Osteoblast (primary cell): ENCODE measurements around the gene GRIK4. TPM values are rescaled to one million over a fixed set of nuclear protein-coding genes. Genes with fewer than 3 reads are reported as not detected.

ENCODE experiments used
- DNase-seq: peaks from one replicate; pipeline ENCODE4 v3.0.0; 2011; ENCODE audit warnings: low spot score, mixed read lengths; ENCODE audit not compliant: insufficient read length; ENCODE audit errors: missing footprints
- H2AFZ ChIP-seq: 2 replicates; pipeline ENCODE4 v1.6.0; 2011; ENCODE audit warnings: mild to moderate bottlenecking, low read length
- H3K27ac ChIP-seq: 2 replicates; pipeline ENCODE4 v1.5.1; 2011; ENCODE audit warnings: mild to moderate bottlenecking, low read depth, low read length, moderate library complexity
- H3K27me3 ChIP-seq: 2 replicates; pipeline ENCODE4 v1.6.0; 2012; ENCODE audit warnings: mild to moderate bottlenecking, control low read depth, inconsistent platforms, low read length, moderate library complexity; ENCODE audit not compliant: insufficient read depth
- H3K36me3 ChIP-seq: 2 replicates; pipeline ENCODE4 v1.5.1; 2011; ENCODE audit warnings: mild to moderate bottlenecking, low read length, control low read depth, moderate library complexity; ENCODE audit not compliant: insufficient read depth
- H3K4me1 ChIP-seq: 2 replicates; pipeline ENCODE4 v1.5.1; 2011; ENCODE audit warnings: mild to moderate bottlenecking, low read length, control low read depth, moderate library complexity; ENCODE audit not compliant: insufficient read depth
- H3K4me2 ChIP-seq: 2 replicates; pipeline ENCODE4 v1.6.0; 2011; ENCODE audit warnings: mild to moderate bottlenecking, low read length; ENCODE audit not compliant: insufficient read depth
- H3K4me3 ChIP-seq: fragments of 200-600 bp; sonication (generic); 3 replicates; pipeline ENCODE4 v1.5.1; 2012; ENCODE audit warnings: mild to moderate bottlenecking, low read length, inconsistent platforms; ENCODE audit not compliant: insufficient read depth
- H3K79me2 ChIP-seq: 2 replicates; pipeline ENCODE4 v1.6.0; 2012; ENCODE audit warnings: mild to moderate bottlenecking, low read length, control low read depth, inconsistent platforms; ENCODE audit not compliant: insufficient read depth
- H3K9me3 ChIP-seq: 2 replicates; pipeline ENCODE4 v1.5.1; 2011; ENCODE audit warnings: low read depth, low read length, control low read depth
- H4K20me1 ChIP-seq: 2 replicates; pipeline ENCODE4 v1.6.0; 2012; ENCODE audit warnings: mild to moderate bottlenecking, low read length, control low read depth; ENCODE audit not compliant: insufficient read depth
- total RNA-seq: library from RNA; depleted of rRNA; stranded (reverse); fragments of >200 nt; gene quantifications from 2 replicates; pipeline ENCODE4 v1.2.3, GENCODE V29; 2012
- TF ChIP-seq, protein P1 (sequence below): IDR thresholded peaks from 2 replicates; pipeline ENCODE4 v1.5.1; 2011; ENCODE audit warnings: mild to moderate bottlenecking, low read depth, low read length, moderate library complexity; ENCODE audit errors: extremely low read depth

The GRIK4 gene
- total RNA-seq, 1 donor: under 0.01 TPM

DNA sequence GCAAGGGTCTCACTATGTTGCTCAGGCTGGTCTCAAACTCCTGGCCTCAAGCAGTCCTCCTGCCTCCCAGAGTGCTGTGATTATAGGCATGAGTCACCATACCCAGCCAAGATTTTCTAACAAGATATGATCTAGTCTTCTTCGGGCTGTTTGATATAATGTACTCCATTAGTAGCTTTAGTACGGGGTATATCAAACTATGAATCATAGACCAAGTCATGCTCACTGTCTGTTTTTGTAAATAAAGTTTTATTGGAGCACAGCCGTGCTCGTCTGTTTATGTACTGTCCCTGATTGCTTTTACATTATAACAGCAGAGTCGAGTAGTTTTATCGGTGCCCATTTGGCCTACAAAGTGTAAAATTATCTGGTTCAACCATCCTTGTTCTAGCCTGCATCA, 43.9 kb upstream of the GRIK4 start:
- Histone ChIP-seq H3K79me2 (no peaks in the 10 kb centered on the region), H3K4me3 (no peak overlapping the region), H3K4me2 (no peak overlapping the region), H3K36me3 (peaks cover 58% of the 10 kb centered on the region), H3K4me1 (peaks cover 12% of the 10 kb centered on the region), H3K27ac (no peak overlapping the region), H3K27me3 (no peaks in the 10 kb centered on the region), H3K9me3 (no peaks in the 10 kb centered on the region), H4K20me1 (no peaks in the 10 kb centered on the region), H2AFZ (no peak overlapping the region)
- TF ChIP-seq, protein P1, sequence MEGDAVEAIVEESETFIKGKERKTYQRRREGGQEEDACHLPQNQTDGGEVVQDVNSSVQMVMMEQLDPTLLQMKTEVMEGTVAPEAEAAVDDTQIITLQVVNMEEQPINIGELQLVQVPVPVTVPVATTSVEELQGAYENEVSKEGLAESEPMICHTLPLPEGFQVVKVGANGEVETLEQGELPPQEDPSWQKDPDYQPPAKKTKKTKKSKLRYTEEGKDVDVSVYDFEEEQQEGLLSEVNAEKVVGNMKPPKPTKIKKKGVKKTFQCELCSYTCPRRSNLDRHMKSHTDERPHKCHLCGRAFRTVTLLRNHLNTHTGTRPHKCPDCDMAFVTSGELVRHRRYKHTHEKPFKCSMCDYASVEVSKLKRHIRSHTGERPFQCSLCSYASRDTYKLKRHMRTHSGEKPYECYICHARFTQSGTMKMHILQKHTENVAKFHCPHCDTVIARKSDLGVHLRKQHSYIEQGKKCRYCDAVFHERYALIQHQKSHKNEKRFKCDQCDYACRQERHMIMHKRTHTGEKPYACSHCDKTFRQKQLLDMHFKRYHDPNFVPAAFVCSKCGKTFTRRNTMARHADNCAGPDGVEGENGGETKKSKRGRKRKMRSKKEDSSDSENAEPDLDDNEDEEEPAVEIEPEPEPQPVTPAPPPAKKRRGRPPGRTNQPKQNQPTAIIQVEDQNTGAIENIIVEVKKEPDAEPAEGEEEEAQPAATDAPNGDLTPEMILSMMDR: no peak
- no peak for DNase-seq

DNA sequence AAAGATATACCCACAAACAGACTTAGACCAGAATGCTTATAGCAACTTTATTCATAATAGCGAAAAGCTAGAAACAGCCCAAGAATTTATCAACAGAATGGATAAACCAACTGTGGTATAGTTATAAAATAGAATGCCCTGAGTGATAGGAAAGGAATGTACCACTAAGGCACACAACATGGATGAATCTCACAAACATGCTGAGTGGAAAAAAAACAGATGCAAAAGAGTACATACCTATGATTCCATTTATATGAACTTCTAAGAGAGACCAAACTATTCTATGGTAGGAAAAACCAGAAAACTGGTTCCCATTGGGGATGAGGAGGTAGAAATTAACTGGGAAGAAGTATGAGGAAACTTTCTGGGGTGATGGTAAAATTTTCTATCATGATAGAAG, 40.4 kb upstream of the GRIK4 start:
- H2AFZ ChIP-seq: no peak overlapping the region
- H4K20me1 ChIP-seq: no peaks in the 10 kb centered on the region
- peaks cover 12% of the 10 kb centered on the region for H3K4me1 ChIP-seq
- H3K36me3 ChIP-seq: peaks cover 63% of the 10 kb centered on the region
- peak; percentile 64 for DNase-seq
- H3K4me3 ChIP-seq: no peak overlapping the region
- H3K27me3 ChIP-seq: no peaks in the 10 kb centered on the region
- H3K9me3 ChIP-seq: no peaks in the 10 kb centered on the region
- TF ChIP-seq, protein P1: no peak
- no peaks in the 10 kb centered on the region for H3K79me2 ChIP-seq
- no peak overlapping the region for H3K4me2 ChIP-seq
- H3K27ac ChIP-seq: peak overlapping the region; percentile 60

DNA sequence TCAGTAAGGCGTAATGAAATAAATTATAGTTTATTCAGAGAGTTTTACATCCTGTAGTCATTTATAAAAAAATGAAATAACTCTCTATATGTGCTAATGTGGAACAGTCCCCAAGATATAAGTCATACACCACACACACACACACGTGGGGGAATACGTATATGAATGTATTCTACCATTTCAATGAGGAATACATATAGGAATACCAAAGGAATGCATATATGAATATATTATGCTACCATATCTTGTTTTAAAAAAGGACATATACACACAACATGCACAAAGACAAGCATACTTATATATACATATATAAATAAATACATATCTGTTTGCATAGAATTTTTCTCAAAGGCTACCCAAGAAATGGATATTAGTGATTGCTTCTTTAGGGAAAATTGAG, 39.6 kb upstream of the GRIK4 start:
- Histone ChIP-seq H3K27me3 (no peaks in the 10 kb centered on the region), H3K36me3 (peaks cover 63% of the 10 kb centered on the region), H3K9me3 (no peaks in the 10 kb centered on the region), H3K4me1 (peaks cover 12% of the 10 kb centered on the region), H3K4me2 (no peak overlapping the region), H3K27ac (no peak overlapping the region), H3K4me3 (no peak overlapping the region), H4K20me1 (no peaks in the 10 kb centered on the region), H2AFZ (no peak overlapping the region), H3K79me2 (no peaks in the 10 kb centered on the region)
- TF ChIP-seq, protein P1: no peak
- DNase-seq: peak; percentile 31

DNA sequence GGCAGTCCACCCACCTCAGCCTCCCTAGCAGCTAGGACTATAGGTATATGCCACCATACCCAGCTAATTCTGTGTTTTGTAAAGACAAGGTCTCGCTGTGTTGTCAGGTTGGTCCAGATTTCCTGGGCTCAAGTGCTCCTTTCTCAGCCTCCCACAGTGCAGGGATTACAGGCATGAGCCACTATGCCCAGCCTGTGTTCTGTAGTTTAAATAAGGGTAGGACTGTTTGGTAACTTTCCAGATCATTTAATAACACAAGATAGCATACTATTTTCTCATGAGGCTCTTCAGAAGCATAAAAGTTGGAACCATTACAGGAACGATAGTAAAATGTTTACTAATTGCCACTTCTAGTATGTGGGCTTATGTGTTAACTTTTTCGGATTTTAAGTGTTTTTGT, 38.0 kb upstream of the GRIK4 start:
- H3K27me3 ChIP-seq: no peaks in the 10 kb centered on the region
- H3K4me1 ChIP-seq: peaks cover 12% of the 10 kb centered on the region
- no peak for DNase-seq
- TF ChIP-seq, protein P1: no peak
- H3K9me3 ChIP-seq: no peaks in the 10 kb centered on the region
- H3K27ac ChIP-seq: no peak overlapping the region
- no peak overlapping the region for H3K4me3 ChIP-seq
- no peaks in the 10 kb centered on the region for H4K20me1 ChIP-seq
- H3K4me2 ChIP-seq: no peak overlapping the region
- H3K79me2 ChIP-seq: no peaks in the 10 kb centered on the region
- H2AFZ ChIP-seq: no peak overlapping the region
- H3K36me3 ChIP-seq: peaks cover 68% of the 10 kb centered on the region
